EH (cell line): Measurements from ENCODE around the gene HDAC9.
"Not testable (repeated sequence)": the region's sequence is repeated elsewhere in the genome, so short reads cannot be mapped to it uniquely, and the experiment has no call there.

Experiments used
- DNase-seq: peaks from one replicate; pipeline ENCODE4 v3.0.0-alpha.2; 2015; ENCODE audit warnings: low read depth

The HDAC9 gene

DNA sequence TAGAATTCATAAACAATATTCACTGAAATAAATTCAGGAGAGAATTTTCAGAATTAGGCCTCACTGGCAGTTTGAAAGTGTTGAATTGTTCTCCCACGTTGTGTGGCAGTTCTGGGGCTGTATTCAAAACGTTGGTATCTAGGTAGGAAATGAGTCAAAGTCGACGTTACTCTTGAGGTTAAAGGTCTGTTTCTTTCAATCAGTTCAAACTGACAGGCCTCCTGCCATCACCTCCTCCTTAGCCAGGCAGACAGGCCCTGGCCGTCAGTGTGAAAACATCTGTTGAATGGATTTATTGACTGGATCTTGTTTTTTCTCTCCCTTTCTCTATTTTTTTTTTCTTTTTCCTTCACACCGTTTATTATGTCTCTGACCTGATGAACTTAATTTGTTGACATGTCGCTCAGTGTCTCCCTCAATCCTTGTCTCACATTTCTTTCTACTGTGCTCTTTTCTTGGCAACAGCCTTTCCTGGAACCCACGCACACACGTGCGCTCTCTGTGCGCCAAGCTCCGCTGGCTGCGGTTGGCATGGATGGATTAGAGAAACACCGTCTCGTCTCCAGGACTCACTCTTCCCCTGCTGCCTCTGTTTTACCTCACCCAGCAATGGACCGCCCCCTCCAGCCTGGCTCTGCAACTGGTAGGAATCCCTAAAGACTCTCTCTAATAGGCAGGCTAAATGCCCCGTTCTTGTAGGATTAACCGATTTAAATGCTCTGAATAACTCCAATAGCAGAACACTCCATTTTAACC lies 231.7 kb downstream of the HDAC9 start:
- no peak for DNase-seq

DNA sequence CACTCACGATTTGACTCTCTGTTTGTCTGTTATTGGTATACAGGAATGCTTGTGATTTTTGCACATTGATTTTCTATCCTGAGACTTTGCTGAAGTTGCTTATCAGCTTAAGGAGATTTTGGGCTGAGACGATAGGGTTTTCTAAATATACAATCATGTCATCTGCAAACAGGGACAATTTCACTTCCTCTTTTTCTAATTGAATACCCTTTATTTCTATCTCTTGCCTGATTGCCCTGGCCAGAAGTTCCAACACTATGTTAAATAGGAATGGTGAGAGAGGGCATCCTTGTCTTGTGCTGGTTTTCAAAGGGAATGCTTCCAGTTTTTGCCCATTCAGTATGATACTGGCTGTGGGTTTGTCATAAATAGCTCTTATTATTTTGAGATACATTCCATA lies 240.5 kb downstream of the HDAC9 start:
- DNase-seq = not testable (repeated sequence)

DNA sequence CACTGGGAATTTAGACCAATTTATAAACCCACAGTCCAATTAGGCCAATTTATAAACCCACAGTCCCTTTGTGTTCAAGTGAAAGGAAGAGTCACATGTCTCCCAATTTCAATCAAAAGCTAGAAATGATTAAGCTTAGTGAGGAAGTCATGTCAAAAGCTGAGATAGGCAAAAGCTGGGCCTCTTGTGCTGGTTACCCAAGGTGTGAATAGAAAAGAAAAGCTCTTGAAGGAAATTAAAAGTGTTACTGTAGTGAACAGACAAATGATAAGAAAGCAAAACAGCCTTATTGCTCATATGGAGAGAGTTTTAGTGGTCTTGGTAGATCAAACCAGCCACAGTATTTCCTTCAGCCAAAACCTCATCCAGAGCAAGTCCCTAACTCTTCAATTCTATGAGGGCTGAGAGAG lies 245.0 kb downstream of the HDAC9 start:
- no peak for DNase-seq

DNA sequence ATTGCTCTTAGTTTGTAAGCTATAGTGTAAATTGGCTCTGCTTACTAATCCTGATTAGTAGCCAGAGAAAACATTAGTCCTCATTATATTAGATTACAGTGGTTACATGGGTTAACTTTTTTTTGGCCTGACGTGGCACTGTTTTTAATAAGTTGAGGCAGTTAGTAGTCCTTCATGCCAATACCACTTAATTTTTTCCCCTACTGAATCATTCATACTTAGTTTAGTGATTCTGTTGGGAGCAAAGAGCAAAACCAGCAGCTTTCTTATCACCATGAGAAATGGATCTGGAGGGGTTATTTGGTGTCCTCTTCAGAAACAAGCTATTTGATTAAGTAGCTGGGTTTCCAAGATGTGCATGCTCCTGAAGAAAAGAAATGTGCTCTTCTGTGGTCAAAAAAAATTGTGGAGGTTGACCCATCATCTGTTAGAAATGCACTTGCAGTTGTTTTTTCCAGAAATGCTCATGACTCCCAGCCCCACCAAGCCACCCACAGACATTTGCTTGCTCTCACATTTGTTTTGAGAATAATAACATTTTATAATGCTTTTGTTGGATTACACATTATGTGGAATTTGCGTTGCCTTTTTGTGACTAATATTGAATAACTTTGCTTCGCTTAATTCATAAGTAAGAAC lies 258.5 kb downstream of the HDAC9 start:
- DNase-seq = peak; percentile 96

DNA sequence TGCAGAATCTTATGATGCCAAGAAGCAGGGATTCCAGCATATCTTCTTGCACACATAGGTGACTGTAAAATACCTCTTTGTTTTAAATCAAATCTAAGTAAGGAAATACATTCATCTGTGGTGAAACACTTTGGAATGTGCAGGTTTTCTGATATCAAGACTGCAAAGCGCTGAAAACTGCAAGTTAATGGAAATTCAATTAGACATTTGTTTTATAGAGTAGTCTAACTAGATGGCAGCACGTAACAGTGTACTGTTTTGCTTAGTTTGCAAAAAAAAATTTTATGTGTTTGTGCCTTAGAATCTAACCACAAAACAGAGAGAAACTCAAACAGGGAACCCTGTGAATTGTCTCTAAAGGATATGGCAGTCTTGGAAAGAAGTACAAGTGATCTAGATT lies 259.2 kb downstream of the HDAC9 start:
- peak; percentile 47 for DNase-seq

DNA sequence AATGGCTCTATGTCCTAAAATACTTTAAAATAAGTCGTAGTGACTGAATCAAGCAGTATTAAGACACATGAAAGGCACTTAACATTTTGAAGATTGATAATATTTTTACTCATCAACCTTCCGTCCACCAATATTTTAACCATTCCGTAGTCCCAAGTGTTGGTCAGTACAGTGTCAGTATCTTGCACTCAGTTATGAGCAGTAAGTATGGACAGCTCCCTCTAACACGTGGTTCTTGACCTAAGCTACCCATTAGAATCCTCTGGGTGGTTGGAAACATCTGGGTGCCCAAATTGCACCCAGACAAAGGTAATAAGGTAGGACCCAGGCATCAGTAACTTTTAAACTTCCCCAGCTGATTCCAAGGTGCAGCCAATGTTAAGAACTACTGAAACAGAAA lies 260.2 kb downstream of the HDAC9 start:
- no peak for DNase-seq

DNA sequence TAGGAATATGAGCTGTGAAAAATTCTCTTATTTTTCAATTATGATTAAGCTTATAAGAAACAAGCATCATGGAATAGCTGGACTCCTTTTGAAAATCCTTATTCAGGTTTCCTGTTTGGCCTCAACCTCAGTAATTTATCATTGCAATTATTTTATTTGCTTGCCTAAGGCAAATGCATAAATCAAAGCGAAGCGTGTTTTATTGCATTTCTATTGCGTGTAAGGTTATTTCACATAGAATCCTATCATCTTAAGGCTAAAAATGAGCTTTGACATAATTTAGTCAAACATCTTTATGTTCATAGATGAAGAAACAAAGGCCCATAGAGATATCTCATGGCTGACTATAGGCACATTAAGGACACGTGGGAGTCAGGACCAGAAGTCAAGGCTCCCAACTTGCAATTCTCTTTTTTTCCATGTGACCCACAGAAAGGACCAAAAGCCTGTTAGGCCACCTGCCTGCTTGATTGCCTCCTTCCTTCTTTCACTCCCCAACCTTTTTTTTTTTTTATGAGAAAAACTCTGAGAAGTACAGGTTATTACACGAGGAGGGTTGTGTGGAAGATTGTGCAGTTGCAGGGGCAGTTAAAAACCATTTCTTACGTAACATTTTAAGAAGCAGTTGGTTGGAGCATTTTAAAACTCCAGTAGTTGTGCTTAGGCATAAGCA lies 261.0 kb downstream of the HDAC9 start:
- DNase-seq = no peak

DNA sequence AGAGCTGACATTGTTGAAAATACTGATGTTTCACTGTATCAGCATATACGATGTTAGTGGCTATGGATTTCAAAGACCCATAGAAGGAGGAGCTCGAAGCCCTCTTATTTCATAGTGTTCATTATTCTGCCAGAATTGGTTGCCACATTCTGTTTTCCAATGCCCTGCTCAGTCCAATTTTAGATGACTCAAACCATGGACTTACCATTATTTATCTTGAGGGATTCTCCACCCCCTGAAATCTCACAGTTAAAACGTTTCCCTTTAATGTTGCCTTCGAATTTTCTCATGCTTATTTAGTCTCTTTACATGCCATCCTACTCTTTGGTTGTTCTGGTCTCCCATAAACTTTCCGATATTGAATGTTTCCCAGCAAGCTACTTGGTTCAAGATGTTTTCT lies 264.5 kb downstream of the HDAC9 start:
- peak; percentile 3 for DNase-seq

DNA sequence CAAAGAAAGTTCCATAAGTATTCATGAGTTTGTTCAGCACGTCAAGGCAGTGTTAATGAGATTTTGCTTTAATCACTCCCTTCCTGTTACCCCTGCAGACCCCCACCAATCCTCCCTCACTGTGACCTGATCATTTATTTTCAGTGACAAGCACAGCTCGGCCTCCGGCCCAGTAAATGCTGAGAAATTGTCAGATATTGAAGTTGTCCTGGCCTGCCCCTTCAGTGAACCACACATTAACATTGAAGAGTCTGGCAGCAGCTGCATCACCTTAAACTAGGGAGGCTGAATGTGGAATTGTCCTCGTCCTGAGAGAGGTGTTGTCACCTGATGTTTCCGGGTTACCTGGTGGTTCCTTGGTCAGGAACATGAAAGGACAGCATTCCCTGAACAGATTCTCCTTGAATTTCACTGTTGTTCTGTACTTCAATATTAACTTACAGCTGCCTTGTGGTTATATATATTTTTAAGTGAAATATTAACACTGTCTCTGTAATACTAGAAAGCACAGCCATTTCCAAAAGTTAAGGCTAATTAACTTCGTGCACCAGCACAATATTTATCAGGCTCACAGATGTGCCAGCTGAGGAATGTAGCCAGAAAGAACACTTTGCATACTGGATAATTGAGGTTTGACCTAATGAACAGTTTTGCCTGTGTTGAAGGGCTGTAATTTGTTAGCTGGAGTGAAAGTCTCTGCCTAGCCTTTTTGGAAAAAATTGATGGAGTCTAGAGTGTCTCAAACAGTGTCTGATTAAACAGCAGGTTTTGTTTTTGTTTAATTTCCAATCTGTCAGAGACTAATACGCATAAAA lies 265.3 kb downstream of the HDAC9 start:
- no peak for DNase-seq

DNA sequence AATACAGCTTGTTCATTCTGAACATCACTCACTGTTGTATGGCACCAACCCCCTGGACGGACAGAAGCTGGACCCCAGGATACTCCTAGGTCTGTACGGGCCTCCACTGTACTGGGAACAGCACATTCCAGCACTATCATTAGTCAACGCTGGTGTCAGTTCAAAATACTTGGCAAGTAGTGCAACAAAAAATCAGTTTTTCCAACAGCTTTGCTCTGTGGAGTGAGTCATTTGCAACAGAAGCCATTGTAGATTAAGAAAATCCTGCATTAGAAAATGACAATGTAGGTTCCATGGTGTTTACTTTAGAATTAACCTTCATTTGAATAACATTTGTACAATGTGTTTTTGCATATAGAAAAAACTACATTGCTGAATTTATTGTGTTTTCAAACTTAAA lies 266.6 kb downstream of the HDAC9 start:
- DNase-seq = peak; percentile 76

DNA sequence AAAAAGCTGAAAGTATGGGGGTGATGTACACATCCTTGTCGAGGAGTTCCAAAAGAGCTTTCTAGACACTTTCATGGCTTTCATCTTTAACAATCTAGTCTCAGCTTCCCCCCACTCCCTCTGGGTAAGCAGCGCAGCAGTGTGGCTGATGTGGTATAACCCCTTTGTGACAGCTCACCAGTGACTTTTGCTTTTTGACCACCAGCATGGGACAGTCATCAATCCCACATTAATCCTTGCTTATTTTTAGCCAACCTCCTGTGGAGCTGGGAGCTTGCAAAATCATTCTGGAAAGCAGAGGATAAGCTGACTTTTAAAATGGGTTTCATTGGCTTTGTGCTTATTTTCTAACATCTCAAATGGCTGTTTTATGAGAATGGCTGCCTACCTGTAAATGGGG lies 272.7 kb downstream of the HDAC9 start:
- DNase-seq = peak; percentile 82

DNA sequence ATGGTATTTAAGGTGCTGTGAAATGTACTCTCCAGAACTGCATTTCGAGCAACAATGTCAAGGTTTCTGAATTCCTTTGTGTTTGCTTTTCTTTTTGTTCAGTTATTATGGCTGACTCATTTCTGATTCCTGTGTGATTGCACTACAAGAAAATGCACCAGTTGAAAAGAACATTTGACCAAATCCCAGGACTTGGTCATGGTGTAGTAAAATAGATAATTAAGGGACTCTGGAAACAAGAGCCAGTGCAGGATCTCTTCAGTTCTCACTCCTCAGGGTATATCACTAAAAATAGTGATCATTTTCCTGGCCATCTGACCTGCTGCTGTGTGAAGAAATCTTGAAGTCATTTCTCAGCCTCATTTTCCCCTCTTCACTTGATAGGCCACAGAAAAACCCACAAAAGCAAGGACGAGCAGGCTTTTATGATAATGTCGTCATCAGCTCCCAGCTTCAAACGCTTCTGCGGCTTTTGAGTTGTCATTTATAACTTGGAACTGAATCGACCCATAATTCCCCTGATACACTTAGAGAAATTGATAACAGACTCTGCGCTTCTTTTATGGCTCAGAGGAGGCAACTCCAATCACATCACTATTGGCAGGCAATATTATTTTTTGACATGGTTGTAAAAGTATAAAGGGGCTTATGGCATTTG lies 274.7 kb downstream of the HDAC9 start:
- DNase-seq = peak; percentile 90

DNA sequence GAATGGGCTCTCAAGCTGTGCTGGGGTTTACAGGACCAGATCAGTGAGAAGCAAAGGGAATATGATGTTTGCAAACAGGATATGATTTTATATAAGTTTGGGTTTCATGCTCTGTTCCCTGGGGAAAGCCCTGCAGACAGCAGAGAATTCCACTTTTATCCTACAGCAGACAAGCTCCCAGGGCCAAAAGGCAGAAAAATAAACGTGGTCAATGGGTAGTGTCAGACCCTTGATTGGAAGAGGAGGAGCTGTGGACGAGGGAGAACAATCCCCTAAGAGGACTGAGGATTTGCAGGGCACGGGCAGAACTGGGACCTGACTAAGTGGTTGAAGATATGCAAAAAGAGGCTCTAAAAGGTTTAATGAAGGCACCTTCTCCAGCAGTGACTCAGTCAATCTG lies 275.3 kb downstream of the HDAC9 start:
- peak; percentile 34 for DNase-seq

DNA sequence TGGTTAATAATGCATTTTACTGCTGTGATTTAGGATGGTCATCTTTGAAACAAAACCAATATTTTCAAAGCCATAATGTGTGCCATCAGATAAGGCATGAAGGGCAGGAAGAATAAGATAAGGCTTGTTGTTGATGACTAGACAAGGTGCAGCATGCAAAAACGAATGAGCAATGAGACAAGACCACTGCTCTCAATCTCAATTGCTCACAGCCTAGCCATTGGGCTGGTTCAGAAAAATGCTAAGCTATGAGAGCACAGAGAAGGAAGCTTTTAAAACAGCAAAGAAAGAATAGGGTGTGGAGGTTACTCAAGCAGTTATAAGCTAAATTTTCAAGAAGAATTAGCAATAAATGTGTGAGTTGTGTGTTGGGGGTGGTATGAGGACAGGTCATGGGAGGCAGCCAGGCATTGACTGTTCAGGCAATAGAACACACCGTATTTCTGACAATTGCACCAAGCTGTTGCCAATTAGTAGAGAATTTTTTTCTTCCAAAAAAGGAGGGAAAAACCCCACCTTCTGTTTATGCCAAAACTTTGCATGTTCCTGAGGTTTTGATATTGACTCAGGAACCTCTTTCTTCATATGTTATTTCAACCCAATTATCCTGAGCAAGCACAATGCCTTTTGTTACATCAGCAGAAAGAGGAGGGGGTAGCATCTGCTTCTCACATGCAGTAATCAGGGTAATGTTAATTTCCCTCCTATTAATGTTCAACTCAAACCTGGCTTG lies 276.5 kb downstream of the HDAC9 start:
- DNase-seq = no peak

DNA sequence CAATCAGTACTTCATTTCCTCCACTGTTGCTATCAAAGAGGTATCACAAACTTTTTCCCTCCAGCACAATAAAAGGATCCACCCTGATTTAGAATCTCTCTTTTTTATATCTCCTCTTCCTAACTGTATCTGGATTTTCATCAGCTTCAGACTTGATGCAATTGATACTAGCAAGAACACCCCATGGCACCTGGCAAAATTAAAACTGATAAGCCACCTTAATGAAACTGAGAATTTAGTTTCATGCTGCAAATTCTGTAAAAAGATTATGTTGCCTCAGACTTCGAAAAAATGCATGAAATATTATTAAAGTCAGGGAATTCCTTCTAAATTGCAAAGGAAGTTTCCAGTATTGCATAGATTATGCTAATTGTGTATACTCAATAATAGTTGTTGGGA lies 277.0 kb downstream of the HDAC9 start:
- no peak for DNase-seq

DNA sequence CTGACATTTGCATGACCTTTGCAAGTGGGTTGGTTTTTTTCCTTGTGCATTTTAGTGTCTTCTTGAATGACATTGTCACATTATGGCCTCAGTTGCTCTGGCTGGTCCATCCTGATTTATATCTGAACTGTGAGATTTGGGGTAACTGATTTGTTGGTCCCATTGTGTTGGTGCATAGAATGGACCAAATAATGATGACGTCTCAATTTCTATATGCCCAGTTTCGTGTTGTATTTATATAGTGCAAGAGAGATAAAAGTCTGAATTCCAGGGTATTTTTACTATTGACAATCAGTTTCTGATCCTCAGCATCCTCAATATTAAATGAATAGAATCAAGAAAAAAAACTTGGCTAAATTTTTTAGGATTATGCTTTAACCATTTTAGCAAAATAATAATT lies 281.8 kb downstream of the HDAC9 start:
- no peak for DNase-seq

DNA sequence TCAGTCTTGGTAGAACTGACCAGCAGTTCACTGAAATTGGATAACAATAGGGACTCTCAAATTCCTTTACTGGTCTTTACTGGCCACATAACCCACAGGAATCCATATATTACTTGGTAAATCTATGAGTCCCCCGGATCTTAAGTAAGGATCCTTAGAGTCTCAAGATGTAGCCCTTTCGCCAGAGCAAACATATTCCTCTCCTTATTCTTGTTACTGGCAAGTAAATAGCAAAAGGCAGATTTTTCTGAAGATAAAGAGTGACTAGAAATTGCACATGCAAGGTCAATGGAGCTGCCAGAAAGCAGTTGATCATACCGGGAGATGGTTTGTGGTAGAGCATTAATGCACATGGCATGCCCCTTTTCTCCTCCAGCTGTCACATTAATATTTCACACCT lies 283.0 kb downstream of the HDAC9 start:
- DNase-seq = peak; percentile 68

DNA sequence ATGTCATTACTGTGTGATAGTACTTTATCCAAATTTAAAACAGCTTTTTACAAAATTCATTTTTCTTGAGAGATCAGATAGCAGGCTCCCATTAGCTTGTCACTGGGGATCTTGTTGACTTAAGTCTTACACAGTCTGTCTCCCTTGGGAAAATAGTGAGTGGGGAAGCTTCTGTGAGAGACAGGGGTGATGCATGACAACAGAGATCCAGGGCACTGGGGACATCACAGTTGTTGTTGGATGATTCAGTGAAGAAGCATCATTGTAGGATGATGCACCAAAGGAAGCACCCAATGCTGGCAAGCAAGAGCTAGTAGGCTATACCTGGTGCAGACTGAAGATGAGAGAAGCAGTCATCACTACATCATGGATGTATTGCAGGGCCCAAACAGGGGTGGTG lies 284.7 kb downstream of the HDAC9 start:
- peak; percentile 34 for DNase-seq

DNA sequence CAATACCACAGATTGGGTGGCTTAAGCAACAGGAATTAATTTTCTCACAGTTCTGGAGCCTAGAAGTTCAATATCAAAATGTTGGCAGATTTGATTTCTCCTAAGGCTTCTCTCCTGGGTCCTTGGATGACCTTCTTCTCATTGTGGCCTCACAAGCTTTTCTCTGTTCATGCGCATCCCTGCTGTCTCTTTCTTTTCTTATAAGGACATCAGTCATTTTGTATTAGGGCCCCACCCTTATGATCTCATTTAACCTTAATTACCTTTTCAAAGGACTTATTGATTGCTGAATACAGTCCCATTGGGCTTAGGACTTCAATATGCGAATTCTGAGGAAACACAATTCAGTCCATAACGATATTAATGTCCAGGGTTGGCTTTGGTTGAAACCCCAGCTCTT lies 285.4 kb downstream of the HDAC9 start:
- DNase-seq = no peak

DNA sequence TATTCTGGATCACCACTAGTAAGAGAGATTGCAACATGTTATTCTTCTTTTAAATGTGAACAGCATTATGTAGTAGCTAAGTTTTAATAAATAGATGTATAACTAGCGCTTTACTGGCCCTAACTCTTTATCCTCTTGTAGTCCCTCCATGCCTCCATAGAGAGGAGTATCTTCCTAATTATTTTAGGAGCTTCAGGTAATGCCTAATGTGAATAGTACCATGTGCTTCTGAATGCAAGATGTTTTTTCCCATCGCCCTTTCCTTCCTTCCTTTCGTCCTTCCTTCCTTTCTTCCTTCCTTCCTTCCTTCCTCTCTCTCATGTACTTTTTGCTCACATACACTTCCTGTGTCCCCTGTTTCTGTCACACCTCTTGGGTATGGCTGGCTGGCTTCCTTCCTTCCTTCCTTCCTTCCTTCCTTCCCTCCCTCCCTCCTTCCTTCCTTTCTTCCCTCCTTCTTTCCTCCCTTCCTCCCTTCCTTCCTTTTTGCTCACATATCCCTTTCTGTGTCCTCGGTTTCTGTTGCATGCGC lies 290.7 kb downstream of the HDAC9 start:
- no peak for DNase-seq

DNA sequence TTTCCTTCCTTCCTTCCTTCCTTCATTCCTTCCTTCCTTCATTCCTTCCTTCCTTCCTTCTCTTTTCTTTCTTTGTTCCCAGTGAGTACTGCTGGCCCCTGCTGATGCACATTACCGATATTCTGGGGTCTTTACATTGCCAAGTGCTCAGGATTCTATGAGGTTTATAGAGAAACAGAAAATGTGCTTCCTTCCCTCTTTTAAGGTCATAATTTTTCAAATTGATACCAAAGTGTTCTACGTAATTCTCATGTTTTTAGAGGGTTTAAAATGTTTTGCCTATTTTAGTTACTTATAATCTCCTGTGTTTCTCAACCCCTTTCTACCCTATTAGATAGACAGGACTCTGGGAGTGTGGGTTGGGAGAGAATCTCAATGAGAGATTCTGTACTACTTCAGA lies 291.2 kb downstream of the HDAC9 start:
- no peak for DNase-seq
